ENCODE data around the gene DNAI2. TPM values are rescaled to one million over a fixed set of nuclear protein-coding genes. Genes with fewer than 3 reads are reported as not detected.

DNAI2 gene
- total and polyA plus RNA-seq, 9 of the 15 experiments (the other 6 are each of a cell fraction or from before 2014, with no cell fraction given) = not detected

DNA sequence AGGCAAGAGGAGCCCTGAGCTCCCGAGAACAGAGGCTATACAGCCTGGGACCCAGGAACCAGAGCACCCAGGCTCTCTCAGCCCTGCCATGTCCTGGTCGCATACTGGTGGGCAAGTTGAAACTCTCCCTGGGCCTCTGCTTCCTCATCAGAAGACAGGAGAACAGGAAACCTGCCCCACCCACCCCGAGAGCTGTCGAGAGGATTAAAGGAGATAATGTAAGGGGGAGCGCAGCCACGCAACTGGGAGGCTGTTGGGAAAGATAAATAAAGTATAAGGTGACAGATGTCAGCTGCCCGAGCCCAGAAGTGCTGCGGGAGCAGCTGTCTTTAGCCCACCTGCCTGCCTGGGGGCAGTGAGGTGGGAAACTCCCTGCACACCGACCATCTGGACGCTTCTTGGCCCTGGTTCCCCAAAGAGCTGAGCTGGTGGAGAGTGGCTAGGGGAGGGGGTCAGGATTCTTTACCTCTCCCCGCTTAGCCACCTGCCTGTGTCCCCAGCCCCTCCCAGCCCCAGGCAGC, 58.8 kb downstream of the DNAI2 start (continued):
- TF ChIP-seq RAD21 (CRISPR knock-in tag; conservative IDR thresholded peaks at IDR 0.05 in 1 of 2, IDR thresholded peaks at IDR 0.05 in 1 of 2) (no peak), SRF (CRISPR knock-in tag; IDR thresholded peaks at IDR 0.05) (no peak), NR2C2 (CRISPR knock-in tag; IDR thresholded peaks at IDR 0.05) (no peak), NR2C2 (tag; IDR thresholded peaks at IDR 0.05) (no peak), ZNF699 (CRISPR knock-in tag; IDR thresholded peaks at IDR 0.05; ENCODE audit: insufficient replicate concordance) (no peak), HDAC6 (IDR thresholded peaks at IDR 0.05; ENCODE audit: low read depth, low read length) (no peak), ZNF445 (CRISPR knock-in tag; IDR thresholded peaks at IDR 0.05; ENCODE audit: low read depth) (no peak), TEAD2 (tag; IDR thresholded peaks at IDR 0.05) (no peak), CEBPG (CRISPR knock-in tag; IDR thresholded peaks at IDR 0.05) (no peak), CEBPG (tag; conservative IDR thresholded peaks at IDR 0.05 in 1 of 2, IDR thresholded peaks at IDR 0.05 in 1 of 2) (no peak), ZNF239 (CRISPR knock-in tag; IDR thresholded peaks at IDR 0.05) (no peak), SUPT5H (IDR thresholded peaks at IDR 0.05) (no peak), ETV5 (CRISPR knock-in tag; IDR thresholded peaks at IDR 0.05; ENCODE audit: low read depth) (no peak), SRSF9 (IDR thresholded peaks at IDR 0.05; ENCODE audit: borderline replicate concordance, low read depth, low read length) (no peak), FOXA3 (CRISPR knock-in tag; conservative IDR thresholded peaks at IDR 0.05 in 1 of 2, IDR thresholded peaks at IDR 0.05 in 1 of 2) (peak in 1 of 2 experiments; percentile 25; a peak in 1 of 4 replicates), ZNF175 (CRISPR knock-in tag; IDR thresholded peaks at IDR 0.05; ENCODE audit: low read depth) (peak; percentile 70)
- TF ChIP-seq, protein P1, sequence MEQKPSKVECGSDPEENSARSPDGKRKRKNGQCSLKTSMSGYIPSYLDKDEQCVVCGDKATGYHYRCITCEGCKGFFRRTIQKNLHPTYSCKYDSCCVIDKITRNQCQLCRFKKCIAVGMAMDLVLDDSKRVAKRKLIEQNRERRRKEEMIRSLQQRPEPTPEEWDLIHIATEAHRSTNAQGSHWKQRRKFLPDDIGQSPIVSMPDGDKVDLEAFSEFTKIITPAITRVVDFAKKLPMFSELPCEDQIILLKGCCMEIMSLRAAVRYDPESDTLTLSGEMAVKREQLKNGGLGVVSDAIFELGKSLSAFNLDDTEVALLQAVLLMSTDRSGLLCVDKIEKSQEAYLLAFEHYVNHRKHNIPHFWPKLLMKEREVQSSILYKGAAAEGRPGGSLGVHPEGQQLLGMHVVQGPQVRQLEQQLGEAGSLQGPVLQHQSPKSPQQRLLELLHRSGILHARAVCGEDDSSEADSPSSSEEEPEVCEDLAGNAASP (IDR thresholded peaks at IDR 0.05) = no peak
- TF ChIP-seq, protein P2, sequence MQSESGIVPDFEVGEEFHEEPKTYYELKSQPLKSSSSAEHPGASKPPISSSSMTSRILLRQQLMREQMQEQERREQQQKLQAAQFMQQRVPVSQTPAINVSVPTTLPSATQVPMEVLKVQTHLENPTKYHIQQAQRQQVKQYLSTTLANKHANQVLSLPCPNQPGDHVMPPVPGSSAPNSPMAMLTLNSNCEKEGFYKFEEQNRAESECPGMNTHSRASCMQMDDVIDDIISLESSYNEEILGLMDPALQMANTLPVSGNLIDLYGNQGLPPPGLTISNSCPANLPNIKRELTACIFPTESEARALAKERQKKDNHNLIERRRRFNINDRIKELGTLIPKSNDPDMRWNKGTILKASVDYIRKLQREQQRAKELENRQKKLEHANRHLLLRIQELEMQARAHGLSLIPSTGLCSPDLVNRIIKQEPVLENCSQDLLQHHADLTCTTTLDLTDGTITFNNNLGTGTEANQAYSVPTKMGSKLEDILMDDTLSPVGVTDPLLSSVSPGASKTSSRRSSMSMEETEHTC (IDR thresholded peaks at IDR 0.05) = no peak

All from K562 (cell line).